ENCODE measurements around the gene CRYBG2.

DNA sequence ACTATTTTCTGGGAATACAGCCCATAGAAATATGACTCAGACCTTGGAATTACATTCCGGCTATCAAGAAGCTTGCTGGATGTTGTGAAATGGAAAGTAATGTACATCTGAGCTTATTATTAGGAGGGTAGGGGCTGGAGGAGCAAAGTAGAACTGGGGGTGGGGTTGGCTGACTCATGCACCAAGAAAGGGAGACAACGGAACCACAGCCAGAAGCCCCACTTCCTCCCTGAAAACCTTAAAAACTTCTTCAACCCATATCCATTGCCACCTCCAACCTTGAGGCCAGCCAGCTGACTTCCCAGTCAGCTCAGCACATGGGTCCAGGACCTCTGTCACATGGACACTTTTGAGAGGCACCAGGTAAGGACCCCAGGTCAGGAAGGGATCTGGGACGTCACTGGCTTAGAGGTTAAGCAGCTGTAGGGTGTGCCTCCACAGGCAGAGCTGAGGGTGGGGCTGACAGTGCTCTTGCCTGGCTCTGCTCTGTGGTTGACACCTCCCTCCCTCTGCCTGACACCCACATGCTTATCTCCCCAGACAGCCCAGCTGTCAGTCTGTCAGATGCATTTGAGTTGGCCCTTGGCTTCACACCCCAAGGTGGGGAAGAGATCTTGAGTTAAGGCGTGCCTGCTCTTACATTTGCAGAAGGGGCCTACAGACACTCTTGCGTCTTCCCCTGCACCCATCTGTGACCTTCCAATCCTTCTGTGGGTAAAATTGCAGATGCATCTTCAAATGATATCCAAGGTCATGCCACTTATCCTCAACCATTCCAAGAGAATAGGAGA, 24.4 kb upstream of the CRYBG2 start:
- TF ChIP-seq SP1 (IDR thresholded peaks at IDR 0.05) (no peak), HDGF (IDR thresholded peaks at IDR 0.05; ENCODE audit: borderline replicate concordance) (no peak), ARNT (IDR thresholded peaks at IDR 0.05) (no peak), ELF4 (IDR thresholded peaks at IDR 0.05) (no peak), BHLHE40 (IDR thresholded peaks at IDR 0.05; ENCODE audit: borderline replicate concordance) (no peak), FOXK2 (IDR thresholded peaks at IDR 0.05) (no peak), CTBP1 (IDR thresholded peaks at IDR 0.05; ENCODE audit: borderline replicate concordance) (no peak), SUZ12 (IDR thresholded peaks at IDR 0.05) (no peak), ZNF384 (IDR thresholded peaks at IDR 0.05) (no peak), FOXM1 (IDR thresholded peaks at IDR 0.05; ENCODE audit: borderline replicate concordance) (no peak), TARDBP (IDR thresholded peaks at IDR 0.05) (no peak), LEF1 (IDR thresholded peaks at IDR 0.05; ENCODE audit: borderline replicate concordance) (no peak)
- TF ChIP-seq, protein P1, sequence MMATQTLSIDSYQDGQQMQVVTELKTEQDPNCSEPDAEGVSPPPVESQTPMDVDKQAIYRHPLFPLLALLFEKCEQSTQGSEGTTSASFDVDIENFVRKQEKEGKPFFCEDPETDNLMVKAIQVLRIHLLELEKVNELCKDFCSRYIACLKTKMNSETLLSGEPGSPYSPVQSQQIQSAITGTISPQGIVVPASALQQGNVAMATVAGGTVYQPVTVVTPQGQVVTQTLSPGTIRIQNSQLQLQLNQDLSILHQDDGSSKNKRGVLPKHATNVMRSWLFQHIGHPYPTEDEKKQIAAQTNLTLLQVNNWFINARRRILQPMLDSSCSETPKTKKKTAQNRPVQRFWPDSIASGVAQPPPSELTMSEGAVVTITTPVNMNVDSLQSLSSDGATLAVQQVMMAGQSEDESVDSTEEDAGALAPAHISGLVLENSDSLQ (IDR thresholded peaks at IDR 0.05) = no peak
